H1 (cell line): Measurements from ENCODE around the gene SELENBP1. TPM values are rescaled to one million over a fixed set of nuclear protein-coding genes. Genes with fewer than 3 reads are reported as not detected.

Experiments
- CTCF ChIA-PET: fragments of 300-600 bp; sonication (Branson Sonifier 250); formaldehyde crosslinking; loops from one replicate; lab custom pipeline; 2021; ENCODE audit not compliant: partially characterized antibody; lab: Charles Lee
- POLR2A ChIA-PET: fragments of 300-600 bp; sonication (Branson Sonifier 250); formaldehyde crosslinking; loops from one replicate; lab custom pipeline; 2021; ENCODE audit warnings: inconsistent platforms; ENCODE audit not compliant: partially characterized antibody; lab: Charles Lee
- DNase-seq, 2 experiments: peaks; one replicate each; pipeline versions ENCODE4 v3.0.0 to v3.0.0-alpha.2; 2010 to 2022; ENCODE audit warnings: low spot score in 2 of 2, low read depth in 1 of 2, mixed read lengths in 1 of 2
- FAIRE-seq: peaks from 2 replicates; lab custom pipeline; 2011; peaks lifted over from hg19 to GRCh38; lab: Jason Lieb, UNC
- H2AFZ ChIP-seq: 2 replicates; pipeline ENCODE4 v1.8.1; 2012; ENCODE audit warnings: low read length, inconsistent platforms
- H2AK5ac ChIP-seq: 2 replicates; pipeline ENCODE4 v1.6.1; 2013; ENCODE audit warnings: low read depth, low read length
- H2BK120ac ChIP-seq: replicated peaks from 2 replicates; pipeline ENCODE3; 2013; ENCODE audit warnings: low read depth, low read length, inconsistent platforms
- H2BK12ac ChIP-seq: 2 replicates; pipeline ENCODE4 v1.6.1; 2013; ENCODE audit warnings: low read depth, low read length
- H2BK15ac ChIP-seq: 2 replicates; pipeline ENCODE4 v1.6.1; 2013; ENCODE audit warnings: low read length
- H2BK20ac ChIP-seq: 2 replicates; pipeline ENCODE4 v1.6.1; 2013; ENCODE audit warnings: low read length
- H2BK5ac ChIP-seq: 2 replicates; pipeline ENCODE4 v1.6.1; 2013; ENCODE audit warnings: low read depth, low read length
- H3K14ac ChIP-seq: 2 replicates; pipeline ENCODE4 v1.6.1; 2013; ENCODE audit warnings: inconsistent platforms; ENCODE audit not compliant: insufficient read length
- H3K18ac ChIP-seq: 2 replicates; pipeline ENCODE4 v1.6.1; 2013; ENCODE audit warnings: low read length; ENCODE audit errors: extremely low read depth
- H3K23ac ChIP-seq: 2 replicates; pipeline ENCODE4 v1.6.1; 2013; ENCODE audit warnings: inconsistent platforms; ENCODE audit not compliant: insufficient read length
- H3K23me2 ChIP-seq: 2 replicates; pipeline ENCODE4 v1.6.1; 2013; ENCODE audit warnings: low read depth, low read length
- H3K27ac ChIP-seq: 2 replicates; pipeline ENCODE4 v1.6.1; 2011; ENCODE audit warnings: low read depth, low read length, inconsistent platforms
- H3K27me3 ChIP-seq, 4 experiments: replicated peaks in 1 of 4; 1 replicate in 1 of 4; 2 replicates in 3 of 4; pipeline versions ENCODE4 v1.6.1 to v1.8.1; 2011 to 2013; ENCODE audit warnings: low read length in 3 of 4, mild to moderate bottlenecking in 3 of 4, inconsistent platforms in 2 of 4, mixed read lengths in 2 of 4, moderate library complexity in 1 of 4; ENCODE audit not compliant: control insufficient read depth in 3 of 4, insufficient read depth in 3 of 4; ENCODE audit errors: extremely low read depth in 1 of 4
- H3K36me3 ChIP-seq, 4 experiments: 2 replicates each; pipeline versions ENCODE4 v1.6.1 to v1.8.1; 2011 to 2013; ENCODE audit warnings: mild to moderate bottlenecking in 4 of 4, low read length in 3 of 4, moderate library complexity in 2 of 4, control low read depth in 1 of 4, inconsistent platforms in 1 of 4; ENCODE audit not compliant: insufficient read depth in 4 of 4, control insufficient read depth in 2 of 4
- H3K4ac ChIP-seq: replicated peaks from 2 replicates; pipeline ENCODE3; 2013; ENCODE audit warnings: low read length, low read depth, mixed read lengths, inconsistent platforms; ENCODE audit not compliant: insufficient read length
- H3K4me1 ChIP-seq, 4 experiments: replicated peaks in 1 of 4; 1 replicate in 1 of 4; 2 replicates in 3 of 4; pipeline versions ENCODE4 v1.6.1 to v1.8.1; 2011 to 2013; ENCODE audit warnings: low read length in 3 of 4, inconsistent platforms in 2 of 4, mixed read lengths in 1 of 4; ENCODE audit not compliant: insufficient read depth in 4 of 4, control insufficient read depth in 3 of 4
- H3K4me2 ChIP-seq, 2 experiments: 2 replicates each; pipeline versions ENCODE4 v1.6.1 to v1.8.1; 2011 to 2013; ENCODE audit warnings: low read depth in 2 of 2, low read length in 2 of 2, control low read depth in 1 of 2, inconsistent platforms in 1 of 2, mild to moderate bottlenecking in 1 of 2; ENCODE audit not compliant: insufficient read depth in 1 of 2
- H3K4me3 ChIP-seq, 4 experiments: fragments of 200-600, 300-600 bp in 1 of 4; sonication (generic), shearing (Covaris generic), sonication (Bioruptor Twin) in 1 of 4; 2 replicates each; pipeline versions ENCODE4 v1.5.1 to v1.8.1; 2011 to 2016; ENCODE audit warnings: low read length in 4 of 4, low read depth in 3 of 4, control low read depth in 2 of 4, inconsistent platforms in 2 of 4, mild to moderate bottlenecking in 2 of 4, mixed read lengths in 1 of 4, moderate library complexity in 1 of 4; ENCODE audit not compliant: insufficient read depth in 2 of 4; ENCODE audit errors: extremely low read depth in 1 of 4
- H3K56ac ChIP-seq: replicated peaks from 2 replicates; pipeline ENCODE3; 2013; ENCODE audit warnings: low read depth, mild to moderate bottlenecking, mixed read lengths, low read length, inconsistent platforms; ENCODE audit not compliant: insufficient read length
- H3K79me1 ChIP-seq: 2 replicates; pipeline ENCODE4 v1.6.1; 2013; ENCODE audit warnings: low read depth, low read length, control low read depth
- H3K79me2 ChIP-seq, 2 experiments: 2 replicates each; pipeline versions ENCODE4 v1.6.1 to v1.8.1; 2012 to 2013; ENCODE audit warnings: low read length in 2 of 2, mild to moderate bottlenecking in 2 of 2, inconsistent platforms in 1 of 2; ENCODE audit not compliant: insufficient read depth in 2 of 2, control insufficient read depth in 1 of 2
- H3K9ac ChIP-seq, 4 experiments: replicated peaks in 1 of 4; 1 replicate in 1 of 4; 2 replicates in 3 of 4; pipeline versions ENCODE4 v1.6.1 to v1.8.1; 2011 to 2013; ENCODE audit warnings: low read depth in 3 of 4, low read length in 3 of 4, control low read depth in 2 of 4, mild to moderate bottlenecking in 2 of 4, moderate library complexity in 2 of 4, inconsistent platforms in 1 of 4; ENCODE audit errors: extremely low read depth in 1 of 4
- H3K9me3 ChIP-seq, 2 experiments: 2 replicates each; pipeline versions ENCODE4 v1.6.1 to v1.8.1; 2012 to 2013; ENCODE audit warnings: mild to moderate bottlenecking in 2 of 2, moderate library complexity in 2 of 2, control low read depth in 1 of 2, inconsistent platforms in 1 of 2, low read depth in 1 of 2, low read length in 1 of 2, mixed read lengths in 1 of 2; ENCODE audit not compliant: insufficient read depth in 2 of 2
- H4K20me1 ChIP-seq, 2 experiments: replicated peaks in 1 of 2; 2 replicates each; pipeline versions ENCODE3 to v1.8.1; 2011 to 2013; ENCODE audit warnings: inconsistent platforms in 2 of 2, low read length in 2 of 2, mild to moderate bottlenecking in 1 of 2; ENCODE audit not compliant: insufficient read depth in 2 of 2, control insufficient read depth in 1 of 2
- H4K5ac ChIP-seq: 2 replicates; pipeline ENCODE4 v1.6.1; 2013; ENCODE audit warnings: low read length, low read depth, mixed read lengths, inconsistent platforms; ENCODE audit not compliant: insufficient read length
- H4K8ac ChIP-seq: 2 replicates; pipeline ENCODE4 v1.8.0; 2013; ENCODE audit warnings: mild to moderate bottlenecking, moderate library complexity, low read length, inconsistent platforms; ENCODE audit not compliant: insufficient read depth; ENCODE audit errors: extremely low read depth
- H4K91ac ChIP-seq: replicated peaks from 2 replicates; pipeline ENCODE3; 2013; ENCODE audit warnings: low read length, mixed read lengths, inconsistent platforms; ENCODE audit not compliant: insufficient read length
- ATF2 ChIP-seq: IDR thresholded peaks from 2 replicates; pipeline ENCODE4 v1.6.1; 2012; ENCODE audit warnings: low read length, inconsistent platforms
- CTCF ChIP-seq, 3 experiments: IDR thresholded peaks; 1 replicate in 2 of 3; 2 replicates in 1 of 3; pipeline versions ENCODE4 v1.5.1 to v1.6.1; 2011; ENCODE audit warnings: low read length in 3 of 3, mild to moderate bottlenecking in 3 of 3, inconsistent platforms in 2 of 3, low read depth in 1 of 3, moderate library complexity in 1 of 3; ENCODE audit not compliant: insufficient read depth in 1 of 3; ENCODE audit errors: control extremely low read depth in 1 of 3
- FOSL1 ChIP-seq: IDR thresholded peaks from 2 replicates; pipeline ENCODE4 v1.6.1; 2011; ENCODE audit warnings: mild to moderate bottlenecking, low read depth, low read length, moderate library complexity; ENCODE audit not compliant: insufficient read depth
- POU5F1 ChIP-seq: IDR thresholded peaks from 2 replicates; pipeline ENCODE4 v1.6.1; 2011; ENCODE audit warnings: low read depth, mild to moderate bottlenecking, low read length, moderate library complexity
- SIRT6 ChIP-seq: IDR thresholded peaks from one replicate; pipeline ENCODE4 v1.7.1; 2012; ENCODE audit warnings: low read length, inconsistent platforms
- SRF ChIP-seq: IDR thresholded peaks from 2 replicates; pipeline ENCODE4 v1.6.1; 2011; ENCODE audit warnings: mild to moderate bottlenecking, low read depth, low read length, moderate library complexity
- SUZ12 ChIP-seq: fragments of 200-600 bp; sonication (generic); IDR thresholded peaks from 2 replicates; pipeline ENCODE4 v1.6.1; 2012; ENCODE audit warnings: mild to moderate bottlenecking, inconsistent platforms, low read length, moderate library complexity, mixed read lengths
- WGBS, 2 experiments: shearing (Covaris generic) in 1 of 2; methylation state at CpG; one replicate each; pipeline versions ENCODE4 v1.1.6 to v1.1.7; 2013 to 2015; ENCODE audit warnings: low lambda C conversion rate in 2 of 2, mixed read lengths in 2 of 2, inconsistent platforms in 1 of 2, low coverage in 1 of 2, missing lambda C conversion rate in 1 of 2; ENCODE audit not compliant: insufficient replicate concordance in 2 of 2, insufficient coverage in 1 of 2, insufficient read length in 1 of 2; ENCODE audit errors: extremely low coverage in 1 of 2, missing lambda C conversion rate in 1 of 2; 5-methylcytosine and 5-hydroxymethylcytosine counted together
- polyA plus RNA-seq, 7 experiments: library from polyadenylated mRNA; depleted of rRNA in 3 of 7; stranded (reverse) in 5 of 7; unstranded in 2 of 7; fragments of >200 nt in 5 of 7; fragments of 200-250 nt in 2 of 7; gene quantifications; 1 replicate in 5 of 7; 2 replicates in 1 of 7; 4 replicates in 1 of 7; pipeline versions ENCODE4 v1.2.1 to v1.2.3, GENCODE V29; 2011 to 2013; ENCODE audit warnings: missing spikeins in 2 of 7, mixed read lengths in 2 of 7
- total RNA-seq: library from RNA; stranded (reverse); fragmentation: NEBNext Ultra II Directional; extraction: Animal tissue kit (Norgen Biotek cat#: 25700); gene quantifications from 2 replicates; pipeline ENCODE4 v1.2.1, GENCODE V29; 2021

The SELENBP1 gene
- total and polyA plus RNA-seq, 2 of the 8 experiments (the other 6 are each of a cell fraction or from before 2014, with no cell fraction given): 20.0 to 32.4 TPM

- no peak overlapping the region for H2BK5ac ChIP-seq
- H3K27me3 ChIP-seq: no peaks in the 10 kb centered on the region
- H3K27ac ChIP-seq: no peak overlapping the region
- no peaks in the 10 kb centered on the region for H4K20me1 ChIP-seq
- no peak overlapping the region for H2BK12ac ChIP-seq
- ChIA-PET POLR2A (interaction anchor here (1.0 to 1.8 kb wide), 7 partner anchors 11 to 35 kb away, joined by 3 to 7 read pairs (median 3); partner anchors contain the start of gene RFX5), CTCF (interaction anchor here (1.2 to 2.5 kb wide), 6 partner anchors 11 to 38 kb away, joined by 3 to 9 read pairs (median 5); partner anchors contain the start of gene PSMB4)
- no peak overlapping the region for H3K14ac ChIP-seq
- DNase-seq (no peak), FAIRE-seq (no peak)
- no peaks in the 10 kb centered on the region for H3K79me1 ChIP-seq
- H3K9me3 ChIP-seq: peaks cover 2 to 3% of the 10 kb centered on the region in 2 experiments; a peak in 3 of 4 replicates
- no peak overlapping the region for H3K4me2 ChIP-seq
- H2BK120ac ChIP-seq: no peak overlapping the region
- peaks cover 2% of the 10 kb centered on the region; the same call in 1 of the 2 replicates for H3K23me2 ChIP-seq
- no peak overlapping the region for H2BK20ac ChIP-seq
- peaks cover 0 to 8% (median 6%) of the 10 kb centered on the region in 4 experiments; a peak in 6 of 7 replicates for H3K4me1 ChIP-seq
- H3K4ac ChIP-seq: no peak overlapping the region
- H3K9ac ChIP-seq: no peak overlapping the region
- H3K36me3 ChIP-seq: peaks cover 0 to 9% (median 0%) of the 10 kb centered on the region in 4 experiments; a peak in 3 of 8 replicates
- no peak overlapping the region for H4K8ac ChIP-seq
- no peak overlapping the region for H2AK5ac ChIP-seq
- no peak overlapping the region for H2BK15ac ChIP-seq
- no peaks in the 10 kb centered on the region for H3K79me2 ChIP-seq
- H3K23ac ChIP-seq: no peak overlapping the region
- 92% methylated on average over 8 of the region's 8 CpGs; no CpG with 5 or more reads in 1 of the 2 experiments for WGBS, 2 experiments
- H3K4me3 ChIP-seq: no peak overlapping the region
- no peak overlapping the region for H3K56ac ChIP-seq
- no peak overlapping the region for H2AFZ ChIP-seq
- H4K5ac ChIP-seq: no peak overlapping the region
- no peak overlapping the region for H4K91ac ChIP-seq
- no peak overlapping the region for H3K18ac ChIP-seq
- TF ChIP-seq SRF (no peak), ATF2 (no peak), FOSL1 (no peak), SUZ12 (no peak), SIRT6 (no peak), CTCF (IDR thresholded peaks at IDR 0.05; ENCODE audit: control extremely low read depth in 1 of 3, insufficient read depth in 1 of 3, low read depth in 1 of 3, low read length in 3 of 3) (no peak), POU5F1 (no peak)
These were observed 4.7 kb downstream of the SELENBP1 start for GRCh38 chr1:151367658-151368392.
